Activated naive CD4-positive, alpha-beta T cell treated with anti-CD3 and anti-CD28 coated beads, Interleukin-2, amount 50 U/mL, for 24 hours (primary cell): ENCODE measurements around the gene IMMP2L.

Source experiments
- H3K27ac Mint-ChIP-seq: one replicate; pipeline ENCODE4 v1.8.0; 2021; ENCODE audit warnings: mild to moderate bottlenecking, mixed read lengths
- H3K27me3 Mint-ChIP-seq: one replicate; pipeline ENCODE4 v1.8.0; 2021; ENCODE audit warnings: mixed read lengths
- H3K36me3 Mint-ChIP-seq: one replicate; pipeline ENCODE4 v1.8.0; 2021; ENCODE audit warnings: mixed read lengths
- H3K4me1 Mint-ChIP-seq: one replicate; pipeline ENCODE4 v1.8.0; 2021; ENCODE audit warnings: mixed read lengths
- H3K4me3 Mint-ChIP-seq: one replicate; pipeline ENCODE4 v1.8.0; 2021; ENCODE audit warnings: mild to moderate bottlenecking, mixed read lengths
- H3K9me3 Mint-ChIP-seq: one replicate; pipeline ENCODE4 v1.8.0; 2021; ENCODE audit warnings: mixed read lengths

Gene IMMP2L

GRCh38 chr7:110790992-110791391, 771.3 kb downstream of the IMMP2L start:
- H3K9me3 Mint-ChIP-seq = no peaks in the 10 kb centered on the region
- peaks cover 2% of the 10 kb centered on the region for H3K36me3 Mint-ChIP-seq
- no peak overlapping the region for H3K27ac Mint-ChIP-seq
- H3K27me3 Mint-ChIP-seq = no peaks in the 10 kb centered on the region
- H3K4me1 Mint-ChIP-seq = no peaks in the 10 kb centered on the region
- H3K4me3 Mint-ChIP-seq = no peak overlapping the region

- Mint-ChIP-seq H3K27me3 (no peaks in the 10 kb centered on the region), H3K4me1 (no peaks in the 10 kb centered on the region), H3K36me3 (no peaks in the 10 kb centered on the region), H3K9me3 (no peaks in the 10 kb centered on the region), H3K4me3 (no peak overlapping the region), H3K27ac (no peak overlapping the region)
These were observed 775.8 kb downstream of the IMMP2L start for GRCh38 chr7:110786328-110786965.

- H3K4me3 Mint-ChIP-seq = no peak overlapping the region
- H3K9me3 Mint-ChIP-seq = no peaks in the 10 kb centered on the region
- no peaks in the 10 kb centered on the region for H3K36me3 Mint-ChIP-seq
- no peaks in the 10 kb centered on the region for H3K27me3 Mint-ChIP-seq
- no peaks in the 10 kb centered on the region for H3K4me1 Mint-ChIP-seq
- H3K27ac Mint-ChIP-seq = no peak overlapping the region
These were observed 777.5 kb downstream of the IMMP2L start for GRCh38 chr7:110784749-110785148.

DNA sequence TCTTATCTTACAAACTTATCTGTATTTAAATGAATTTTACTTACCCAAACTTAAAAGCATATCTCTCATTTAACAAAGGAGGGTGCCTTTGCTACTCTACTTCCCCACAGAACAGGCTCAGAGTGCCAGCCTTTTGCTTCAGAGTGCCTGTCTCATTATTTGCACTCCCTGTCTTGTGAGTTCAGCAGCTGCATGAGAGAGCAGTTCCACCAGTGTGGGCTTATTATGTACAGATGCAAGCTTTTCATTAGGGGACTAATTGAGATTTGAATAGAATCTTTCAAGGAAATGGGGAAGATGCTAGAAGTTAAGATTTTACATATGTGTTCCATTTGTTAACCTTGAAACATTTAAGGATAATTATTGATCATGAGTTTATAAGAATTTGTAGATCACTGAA, 781.6 kb downstream of the IMMP2L start:
- H3K27ac Mint-ChIP-seq = no peak overlapping the region
- no peak overlapping the region for H3K4me3 Mint-ChIP-seq
- H3K4me1 Mint-ChIP-seq = peaks cover 6% of the 10 kb centered on the region
- no peaks in the 10 kb centered on the region for H3K27me3 Mint-ChIP-seq
- H3K9me3 Mint-ChIP-seq = no peaks in the 10 kb centered on the region
- H3K36me3 Mint-ChIP-seq = no peaks in the 10 kb centered on the region

DNA sequence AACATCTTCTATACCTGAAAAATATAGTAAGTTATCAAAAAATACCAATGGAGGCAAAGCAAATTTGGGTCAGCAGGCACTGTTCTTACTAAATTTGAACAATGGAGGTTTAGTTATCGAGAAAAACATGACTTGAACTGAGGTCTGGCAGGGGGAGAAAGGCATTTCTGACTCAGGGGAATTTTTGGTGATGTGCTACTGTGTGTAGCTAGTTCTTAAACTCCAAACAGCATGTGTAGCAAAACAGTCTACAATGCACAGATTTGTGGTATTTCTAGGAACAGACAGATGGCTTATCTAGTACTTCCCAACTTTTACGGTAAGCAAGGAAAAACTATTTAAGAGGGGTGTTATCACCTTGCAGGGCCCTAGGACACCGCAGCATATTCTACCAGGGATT, 783.0 kb downstream of the IMMP2L start:
- Mint-ChIP-seq H3K4me3 (no peak overlapping the region), H3K36me3 (no peaks in the 10 kb centered on the region)

GRCh38 chr7:110775046-110775445, 787.2 kb downstream of the IMMP2L start:
- no peaks in the 10 kb centered on the region for H3K36me3 Mint-ChIP-seq
- H3K4me3 Mint-ChIP-seq = no peak overlapping the region
- no peaks in the 10 kb centered on the region for H3K27me3 Mint-ChIP-seq
- no peak overlapping the region for H3K27ac Mint-ChIP-seq
- H3K9me3 Mint-ChIP-seq = no peaks in the 10 kb centered on the region
- peaks cover 11% of the 10 kb centered on the region for H3K4me1 Mint-ChIP-seq

More for the DNA sequence above, 783.0 kb downstream of the IMMP2L start:
- H3K27me3 Mint-ChIP-seq = no peaks in the 10 kb centered on the region
- peaks cover 6% of the 10 kb centered on the region for H3K4me1 Mint-ChIP-seq
- no peak overlapping the region for H3K27ac Mint-ChIP-seq
- no peaks in the 10 kb centered on the region for H3K9me3 Mint-ChIP-seq

GRCh38 chr7:110774071-110774470, 788.2 kb downstream of the IMMP2L start:
- Mint-ChIP-seq H3K27ac (no peak overlapping the region), H3K4me1 (peaks cover 11% of the 10 kb centered on the region), H3K4me3 (no peak overlapping the region), H3K36me3 (peaks cover 2% of the 10 kb centered on the region), H3K9me3 (no peaks in the 10 kb centered on the region), H3K27me3 (no peaks in the 10 kb centered on the region)

GRCh38 chr7:110772615-110773014, 789.7 kb downstream of the IMMP2L start:
- Mint-ChIP-seq H3K9me3 (no peaks in the 10 kb centered on the region), H3K4me1 (peaks cover 11% of the 10 kb centered on the region), H3K27ac (no peak overlapping the region), H3K4me3 (no peak overlapping the region), H3K36me3 (peaks cover 2% of the 10 kb centered on the region), H3K27me3 (no peaks in the 10 kb centered on the region)

GRCh38 chr7:110771717-110772116, 790.6 kb downstream of the IMMP2L start:
- Mint-ChIP-seq H3K4me3 (no peak overlapping the region), H3K27me3 (no peaks in the 10 kb centered on the region), H3K9me3 (no peaks in the 10 kb centered on the region), H3K4me1 (peaks cover 6% of the 10 kb centered on the region), H3K27ac (no peak overlapping the region), H3K36me3 (peaks cover 2% of the 10 kb centered on the region)

GRCh38 chr7:110767550-110768110, 794.7 kb downstream of the IMMP2L start:
- H3K27ac Mint-ChIP-seq = no peak overlapping the region
- H3K9me3 Mint-ChIP-seq = no peaks in the 10 kb centered on the region
- H3K36me3 Mint-ChIP-seq = peaks cover 2% of the 10 kb centered on the region
- H3K27me3 Mint-ChIP-seq = no peaks in the 10 kb centered on the region
- peaks cover 5% of the 10 kb centered on the region for H3K4me1 Mint-ChIP-seq
- H3K4me3 Mint-ChIP-seq = no peak overlapping the region

DNA sequence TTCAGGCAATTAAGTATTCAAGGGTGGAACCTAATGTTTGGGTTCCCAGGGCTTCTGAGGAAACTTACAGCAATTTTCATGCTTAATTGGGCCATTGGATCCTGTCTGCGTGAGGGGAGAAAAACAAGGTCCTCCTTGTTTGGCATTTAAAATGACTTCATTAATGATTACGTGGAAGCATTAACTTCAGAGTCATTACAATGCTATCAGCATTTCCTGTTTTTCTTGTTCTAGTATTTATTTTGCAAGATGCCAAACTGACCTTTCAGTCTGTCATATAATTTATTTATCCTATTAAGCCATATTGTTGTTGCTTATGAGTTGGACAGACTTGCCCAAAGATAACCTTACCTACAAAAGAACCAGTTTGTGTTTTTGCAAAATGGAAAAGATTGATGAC, 795.4 kb downstream of the IMMP2L start:
- Mint-ChIP-seq H3K9me3 (no peaks in the 10 kb centered on the region), H3K4me3 (no peak overlapping the region), H3K36me3 (peaks cover 2% of the 10 kb centered on the region), H3K27me3 (no peaks in the 10 kb centered on the region), H3K4me1 (peaks cover 2% of the 10 kb centered on the region), H3K27ac (no peak overlapping the region)

DNA sequence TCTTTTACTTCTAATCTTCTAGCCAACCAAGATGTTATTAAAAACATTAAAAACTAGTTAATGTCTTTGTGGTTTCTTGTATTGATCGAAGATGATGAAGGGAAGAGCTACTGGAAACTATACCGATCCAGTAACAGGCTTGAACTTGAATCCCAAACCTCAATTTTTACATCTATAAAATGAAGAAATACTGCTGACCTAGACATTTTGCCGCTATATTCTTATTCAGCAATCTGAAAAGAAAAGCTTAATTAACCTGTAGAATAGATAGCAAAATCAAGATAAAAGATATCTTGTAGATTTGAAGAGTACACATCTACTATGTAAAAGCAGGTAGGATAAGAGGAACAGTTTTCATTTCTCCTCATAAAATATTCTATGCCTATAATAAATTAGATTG, 797.4 kb downstream of the IMMP2L start:
- Mint-ChIP-seq H3K4me3 (no peak overlapping the region), H3K9me3 (no peaks in the 10 kb centered on the region), H3K4me1 (no peaks in the 10 kb centered on the region), H3K36me3 (peaks cover 2% of the 10 kb centered on the region), H3K27ac (no peak overlapping the region), H3K27me3 (no peaks in the 10 kb centered on the region)

DNA sequence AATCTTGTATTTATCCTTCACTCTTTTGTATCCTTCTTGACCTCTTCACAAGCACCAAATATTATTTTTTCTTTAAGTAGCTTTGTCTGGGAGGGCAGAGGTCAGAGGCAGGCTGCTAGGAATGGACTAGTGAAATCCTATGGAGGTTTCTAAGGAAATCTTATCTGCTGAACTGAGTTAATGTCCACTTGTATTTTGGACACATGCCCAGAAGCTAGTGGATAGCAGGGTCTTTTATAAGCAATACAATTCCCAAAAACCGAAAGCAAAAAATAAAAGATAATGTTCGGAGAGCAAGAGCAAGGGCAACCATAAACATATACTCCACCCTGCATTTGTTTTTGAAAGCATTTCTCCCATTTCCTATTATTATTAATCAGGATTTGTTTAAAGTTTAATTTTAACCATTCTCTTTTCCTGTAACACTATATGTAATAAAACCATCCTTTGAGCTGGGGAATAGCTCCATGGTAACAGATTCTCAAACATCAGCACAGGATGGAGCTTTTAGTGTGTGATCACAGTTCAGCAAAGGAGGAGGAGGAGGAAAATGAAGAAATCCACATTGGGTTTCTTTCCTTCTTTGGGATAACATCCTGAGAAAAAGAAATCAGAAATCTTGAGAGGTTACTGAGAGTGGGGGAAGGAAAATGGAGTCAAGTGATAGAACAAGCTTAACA, 799.6 kb downstream of the IMMP2L start:
- H3K4me1 Mint-ChIP-seq = no peaks in the 10 kb centered on the region
- H3K27ac Mint-ChIP-seq = no peak overlapping the region
- peaks cover under 1% of the 10 kb centered on the region for H3K36me3 Mint-ChIP-seq
- no peaks in the 10 kb centered on the region for H3K9me3 Mint-ChIP-seq
- no peaks in the 10 kb centered on the region for H3K27me3 Mint-ChIP-seq
- H3K4me3 Mint-ChIP-seq = no peak overlapping the region

GRCh38 chr7:110760341-110760740, 802.0 kb downstream of the IMMP2L start:
- no peaks in the 10 kb centered on the region for H3K27me3 Mint-ChIP-seq
- no peaks in the 10 kb centered on the region for H3K4me1 Mint-ChIP-seq
- H3K27ac Mint-ChIP-seq = no peak overlapping the region
- peaks cover 1% of the 10 kb centered on the region for H3K36me3 Mint-ChIP-seq
- H3K9me3 Mint-ChIP-seq = no peaks in the 10 kb centered on the region
- no peak overlapping the region for H3K4me3 Mint-ChIP-seq

GRCh38 chr7:110759069-110759468, 803.2 kb downstream of the IMMP2L start:
- peaks cover 1% of the 10 kb centered on the region for H3K36me3 Mint-ChIP-seq
- no peak overlapping the region for H3K27ac Mint-ChIP-seq
- H3K27me3 Mint-ChIP-seq = no peaks in the 10 kb centered on the region
- H3K4me1 Mint-ChIP-seq = no peaks in the 10 kb centered on the region
- no peaks in the 10 kb centered on the region for H3K9me3 Mint-ChIP-seq
- no peak overlapping the region for H3K4me3 Mint-ChIP-seq

- Mint-ChIP-seq H3K4me1 (no peaks in the 10 kb centered on the region), H3K4me3 (no peak overlapping the region), H3K36me3 (peaks cover 1% of the 10 kb centered on the region), H3K27me3 (no peaks in the 10 kb centered on the region), H3K27ac (no peak overlapping the region), H3K9me3 (peaks cover 4% of the 10 kb centered on the region)
These were observed 807.6 kb downstream of the IMMP2L start for GRCh38 chr7:110754649-110755048.
